ENCODE measurements around the gene MED26. TPM values are rescaled to one million over a fixed set of nuclear protein-coding genes. Genes with fewer than 3 reads are reported as not detected.

MED26 gene
- total RNA-seq, 8 experiments from 2014 or later: 5.2 to 18.5 (median 7.0) TPM

GRCh38 chr19:16573296-16573695 lies 54.7 kb downstream of the MED26 start:
- H3K4me3 ChIP-seq: peak overlapping the region; percentile 66 to 88 (median 74)
- WGBS, 10 experiments: 0 to 80% (median 67%) methylated on average over 1 to 11 of the region's 13 CpGs; no CpG with 5 or more reads in 1 of the 10 experiments
- peak overlapping the region; percentile 88 to 96 for H3K27ac ChIP-seq
- peaks cover 14 to 30% of the 10 kb centered on the region in 2 donors for H3K4me1 ChIP-seq (replicated peaks in 1 of 2)
- in situ Hi-C loops (cut with MboI; ENCODE audit: low pct_unique_long_range_greater_than_20kb in 2 of 9, low sequenced_read_pairs in 9 of 9, unreplicated experiment in 9 of 9): loop anchor here in 1 of 9 experiments (10.0 kb wide), 1 partner anchor 52 kb away; the partner anchor contains the start of gene MED26
- ATAC-seq (replicated peaks in 6 of 8): no peak

GRCh38 chr19:16572332-16573211 lies 55.4 kb downstream of the MED26 start, which contains the start of gene SLC35E1:
Gene SLC35E1, minus strand, starts transcription at chr19:16572415. Its CDS starts 51 bp downstream, at chr19:16572364.
- peak within 1 kb of the TSS; percentile 66 to 88 (median 74) for H3K4me3 ChIP-seq
- in situ Hi-C loops (cut with MboI; ENCODE audit: low pct_unique_long_range_greater_than_20kb in 2 of 9, low sequenced_read_pairs in 9 of 9, unreplicated experiment in 9 of 9): loop anchor here in 1 of 9 experiments (10.0 kb wide), 1 partner anchor 52 kb away; the partner anchor contains the start of gene MED26

GRCh38 chr19:16571822-16572331 lies 56.1 kb downstream of the MED26 start:
- peak in 3 of 8 experiments; percentile 22 to 49 (median 28) for ATAC-seq (replicated peaks in 6 of 8)
- Histone ChIP-seq H3K27ac (peak overlapping the region; percentile 77 to 89), H3K4me3 (peak overlapping the region; percentile 66 to 88 (median 74)), H3K4me1 (replicated peaks in 1 of 2) (peaks cover 14 to 30% of the 10 kb centered on the region in 2 donors)
- in situ Hi-C loops (cut with MboI; ENCODE audit: low pct_unique_long_range_greater_than_20kb in 2 of 9, low sequenced_read_pairs in 9 of 9, unreplicated experiment in 9 of 9): loop anchor here in 1 of 9 experiments (10.0 kb wide), 1 partner anchor 53 kb away; the partner anchor contains the start of gene MED26
- 0 to 2% (median 1%) methylated on average over 2 to 27 of the region's 75 CpGs; no CpG with 5 or more reads in 7 of the 10 experiments for WGBS, 10 experiments

More at GRCh38 chr19:16572332-16573211, 55.4 kb downstream of the MED26 start, which contains the start of gene SLC35E1:
- Histone ChIP-seq H3K4me1 (replicated peaks in 1 of 2) (peaks cover 14 to 30% of the 10 kb centered on the region in 2 donors), H3K27ac (peak within 1 kb of the TSS; percentile 88 to 96)
- ATAC-seq (replicated peaks in 6 of 8): peak; percentile 90 to 97 (median 94)
- WGBS, 10 experiments: 0 to 4% (median 0%) methylated on average over 1 to 17 of the region's 83 CpGs; no CpG with 5 or more reads in 1 of the 10 experiments

GRCh38 chr19:16571283-16571682 lies 56.7 kb downstream of the MED26 start:
- peak overlapping the region; percentile 66 to 88 (median 74) for H3K4me3 ChIP-seq
- H3K4me1 ChIP-seq (replicated peaks in 1 of 2): peaks cover 14 to 30% of the 10 kb centered on the region in 2 donors
- WGBS, 10 experiments: 10 to 38% (median 20%) methylated on average over 1 to 4 of the region's 6 CpGs; no CpG with 5 or more reads in 5 of the 10 experiments
- in situ Hi-C loops (cut with MboI; ENCODE audit: low pct_unique_long_range_greater_than_20kb in 2 of 9, low sequenced_read_pairs in 9 of 9, unreplicated experiment in 9 of 9): loop anchor here in 1 of 9 experiments (10.0 kb wide), 1 partner anchor 54 kb away; the partner anchor contains the start of gene MED26
- peak overlapping the region; percentile 77 to 89 for H3K27ac ChIP-seq
- no peak for ATAC-seq (replicated peaks in 6 of 8)

DNA sequence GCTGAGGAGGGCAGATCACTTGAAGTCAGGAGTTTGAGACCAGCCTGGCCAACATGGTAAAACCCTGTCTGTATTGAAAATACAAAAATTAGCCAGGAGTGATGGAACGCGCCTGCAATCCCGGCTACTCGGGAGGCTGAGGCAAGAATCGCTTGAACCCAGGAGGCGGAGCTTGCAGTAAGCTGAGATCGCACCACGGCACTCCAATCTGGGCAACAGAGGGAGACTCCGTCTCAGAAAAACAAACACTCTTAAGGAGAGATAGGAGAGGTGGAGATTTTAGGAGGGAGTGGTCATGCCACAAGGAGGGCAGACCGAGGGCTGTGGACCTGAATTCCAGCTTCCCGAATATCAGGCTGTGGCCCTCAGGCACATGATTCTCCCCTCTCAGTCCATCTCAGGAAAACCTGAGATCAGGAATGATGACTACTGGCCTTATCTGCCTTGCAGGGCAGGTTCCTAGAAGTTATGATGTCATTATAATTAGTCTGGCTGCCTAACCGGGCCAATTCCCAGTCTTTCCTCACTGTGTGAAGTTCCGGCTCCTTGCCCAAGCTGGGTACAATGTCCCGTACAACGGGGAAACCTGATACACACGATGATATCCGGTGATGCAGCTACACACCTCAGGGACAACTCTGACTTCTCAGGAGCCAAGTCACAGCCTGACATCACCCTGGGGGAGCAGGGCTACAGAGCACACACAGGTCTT lies 58.2 kb downstream of the MED26 start:
- ATAC-seq (replicated peaks in 6 of 8): no peak
- peaks cover 14 to 28% of the 10 kb centered on the region in 2 donors for H3K4me1 ChIP-seq (replicated peaks in 1 of 2)
- WGBS, 10 experiments: 74 to 97% (median 85%) methylated on average over 2 to 15 of the region's 17 CpGs; no CpG with 5 or more reads in 3 of the 10 experiments
- H3K27ac ChIP-seq: no peak overlapping the region
- H3K4me3 ChIP-seq: no peak overlapping the region
- in situ Hi-C loops (cut with MboI; ENCODE audit: low pct_unique_long_range_greater_than_20kb in 2 of 9, low sequenced_read_pairs in 9 of 9, unreplicated experiment in 9 of 9): loop anchor here in 1 of 9 experiments (10.0 kb wide), 1 partner anchor 55 kb away; the partner anchor contains the start of gene MED26

GRCh38 chr19:16566702-16567101 lies 61.3 kb downstream of the MED26 start:
- no peak for ATAC-seq (replicated peaks in 6 of 8)
- 69 to 100% (median 89%) methylated on average over 1 to 5 of the region's 5 CpGs; no CpG with 5 or more reads in 1 of the 10 experiments for WGBS, 10 experiments
- Histone ChIP-seq H3K27ac (no peak overlapping the region), H3K4me3 (no peak overlapping the region), H3K4me1 (replicated peaks in 1 of 2) (peaks cover 2 to 12% of the 10 kb centered on the region in 2 donors)
- in situ Hi-C loops (cut with MboI; ENCODE audit: low pct_unique_long_range_greater_than_20kb in 2 of 9, low sequenced_read_pairs in 9 of 9, unreplicated experiment in 9 of 9): no loop called here

GRCh38 chr19:16566161-16566560 lies 61.8 kb downstream of the MED26 start:
- Histone ChIP-seq H3K4me1 (replicated peaks in 1 of 2) (peaks cover 2 to 9% of the 10 kb centered on the region in 2 donors), H3K27ac (no peak overlapping the region)
- WGBS, 10 experiments: 50 to 100% (median 98%) methylated on average over 1 to 10 of the region's 10 CpGs; no CpG with 5 or more reads in 2 of the 10 experiments

DNA sequence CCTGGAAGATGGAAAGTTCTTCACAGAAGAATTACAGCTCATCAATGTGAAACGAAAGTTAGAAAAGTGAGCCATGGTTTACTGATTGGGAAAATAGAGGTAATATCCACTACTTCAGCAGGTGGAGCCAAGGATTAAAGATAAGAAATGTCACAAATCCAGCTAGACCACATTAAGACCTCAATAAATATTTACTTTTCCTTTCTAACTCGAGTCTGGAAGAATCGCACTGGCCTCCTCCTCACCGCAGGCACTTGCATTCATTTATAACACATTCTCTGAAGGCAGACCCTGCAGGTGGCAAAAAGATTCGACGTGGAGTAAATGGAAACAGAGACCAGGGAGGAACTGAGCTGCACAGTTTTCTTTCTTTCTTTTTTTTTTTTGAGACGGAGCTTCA lies 63.2 kb downstream of the MED26 start:
- in situ Hi-C loops (cut with MboI; ENCODE audit: low pct_unique_long_range_greater_than_20kb in 2 of 9, low sequenced_read_pairs in 9 of 9, unreplicated experiment in 9 of 9): no loop called here
- Histone ChIP-seq H3K4me1 (replicated peaks in 1 of 2) (no peaks in the 10 kb centered on the region), H3K27ac (no peak overlapping the region), H3K4me3 (no peak overlapping the region)
- 80 to 100% (median 94%) methylated on average over 1 to 7 of the region's 7 CpGs for WGBS, 10 experiments
- ATAC-seq (replicated peaks in 6 of 8): no peak

More at GRCh38 chr19:16566161-16566560, 61.8 kb downstream of the MED26 start:
- H3K4me3 ChIP-seq: no peak overlapping the region
- ATAC-seq (replicated peaks in 6 of 8): no peak
- in situ Hi-C loops (cut with MboI; ENCODE audit: low pct_unique_long_range_greater_than_20kb in 2 of 9, low sequenced_read_pairs in 9 of 9, unreplicated experiment in 9 of 9): no loop called here

- no peak for ATAC-seq (replicated peaks in 6 of 8)
- in situ Hi-C loops (cut with MboI; ENCODE audit: low pct_unique_long_range_greater_than_20kb in 2 of 9, low sequenced_read_pairs in 9 of 9, unreplicated experiment in 9 of 9): no loop called here
- no peak overlapping the region for H3K27ac ChIP-seq
- H3K4me3 ChIP-seq: no peak overlapping the region
- WGBS, 10 experiments: 75 to 100% (median 92%) methylated on average over 1 to 6 of the region's 6 CpGs; no CpG with 5 or more reads in 1 of the 10 experiments
- no peaks in the 10 kb centered on the region for H3K4me1 ChIP-seq (replicated peaks in 1 of 2)
These were observed 65.4 kb downstream of the MED26 start for GRCh38 chr19:16562608-16563025.

DNA sequence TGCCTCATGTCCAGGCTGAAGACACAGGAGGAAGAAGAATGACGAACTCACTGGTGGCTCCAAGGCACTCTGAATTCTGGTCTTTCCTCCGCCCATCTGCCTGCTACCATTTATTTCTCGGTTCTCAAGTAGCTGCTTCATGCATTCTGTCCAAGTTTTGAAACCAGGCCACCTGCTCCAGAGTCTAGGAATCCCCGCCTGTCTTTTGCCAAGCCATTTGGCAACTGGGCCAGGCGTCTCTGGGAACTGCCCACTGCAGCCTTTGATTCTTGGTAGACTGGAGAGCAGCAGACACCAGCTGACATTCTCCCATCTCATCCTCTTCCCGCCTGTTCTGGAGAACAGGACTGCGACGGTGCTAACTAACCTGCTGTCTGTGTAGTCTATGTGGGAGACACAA lies 66.6 kb downstream of the MED26 start:
- no peak overlapping the region for H3K4me3 ChIP-seq
- in situ Hi-C loops (cut with MboI; ENCODE audit: low pct_unique_long_range_greater_than_20kb in 2 of 9, low sequenced_read_pairs in 9 of 9, unreplicated experiment in 9 of 9): no loop called here
- no peak overlapping the region for H3K27ac ChIP-seq
- 96 to 100% (median 100%) methylated on average over 1 to 5 of the region's 8 CpGs; no CpG with 5 or more reads in 6 of the 10 experiments for WGBS, 10 experiments
- no peaks in the 10 kb centered on the region for H3K4me1 ChIP-seq (replicated peaks in 1 of 2)
- no peak for ATAC-seq (replicated peaks in 6 of 8)

DNA sequence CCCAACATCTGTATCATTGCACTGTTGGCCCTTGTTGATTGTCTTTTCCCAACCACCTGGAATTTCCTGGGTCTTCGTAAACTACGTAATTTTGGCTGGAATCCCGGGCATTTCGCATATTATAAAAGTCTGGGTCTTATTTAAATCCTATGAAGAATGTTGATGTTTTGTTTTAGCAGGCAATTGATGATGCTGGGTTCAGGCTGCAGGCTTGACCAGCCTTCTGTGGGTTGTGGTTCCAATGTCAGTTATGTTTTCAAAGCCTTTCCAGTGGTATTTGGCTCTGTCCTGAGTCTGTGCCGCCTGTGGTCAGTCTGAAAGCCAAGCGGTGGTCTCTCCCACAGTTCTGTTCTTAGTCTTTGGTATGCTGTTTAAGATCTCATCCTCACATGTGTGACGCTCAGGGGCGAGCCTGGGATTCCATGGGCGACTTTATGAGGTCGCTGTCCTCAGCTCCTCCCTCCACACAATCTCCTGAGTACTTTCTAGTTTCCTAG lies 68.2 kb downstream of the MED26 start:
- H3K4me3 ChIP-seq: no peak overlapping the region
- WGBS, 10 experiments: 72 to 100% (median 95%) methylated on average over 1 to 10 of the region's 10 CpGs; no CpG with 5 or more reads in 1 of the 10 experiments
- H3K4me1 ChIP-seq (replicated peaks in 1 of 2): no peaks in the 10 kb centered on the region
- H3K27ac ChIP-seq: no peak overlapping the region
- ATAC-seq (replicated peaks in 6 of 8): peak in 1 of 8 experiments; percentile 69
- in situ Hi-C loops (cut with MboI; ENCODE audit: low pct_unique_long_range_greater_than_20kb in 2 of 9, low sequenced_read_pairs in 9 of 9, unreplicated experiment in 9 of 9): no loop called here

DNA sequence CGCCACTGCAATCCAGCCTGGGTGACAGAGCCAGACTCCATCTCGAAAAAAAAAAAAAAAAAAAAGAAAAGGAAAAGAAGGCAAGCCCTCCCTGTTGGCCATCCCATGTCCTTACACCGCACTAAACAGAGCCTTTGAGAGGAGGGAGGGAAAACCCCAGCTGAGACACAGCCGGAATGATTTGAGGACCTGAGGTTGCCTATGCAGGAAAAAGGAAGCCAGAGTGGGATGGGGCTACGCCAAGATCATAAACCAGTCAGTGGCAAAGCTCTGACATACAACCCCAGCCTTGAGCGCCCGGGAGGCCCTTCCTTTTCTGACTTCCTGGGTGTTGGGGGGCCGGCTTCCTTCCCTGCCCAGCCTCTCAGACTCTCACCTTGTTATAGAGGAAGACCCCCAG lies 73.2 kb downstream of the MED26 start:
- ATAC-seq (replicated peaks in 6 of 8): no peak
- in situ Hi-C loops (cut with MboI; ENCODE audit: low pct_unique_long_range_greater_than_20kb in 2 of 9, low sequenced_read_pairs in 9 of 9, unreplicated experiment in 9 of 9): no loop called here
- WGBS, 10 experiments: 83 to 100% (median 90%) methylated on average over 1 to 6 of the region's 8 CpGs; no CpG with 5 or more reads in 4 of the 10 experiments
- no peak overlapping the region for H3K4me3 ChIP-seq
- H3K4me1 ChIP-seq (replicated peaks in 1 of 2): no peaks in the 10 kb centered on the region
- no peak overlapping the region for H3K27ac ChIP-seq

All from motor neuron (in vitro differentiated cells).